Upper lobe of left lung (tissue), 4 donors: Measurements from ENCODE around the gene MT2A.

Experiments
- POLR2A ChIP-seq, 4 donors: fragments of 450-650 bp; IDR thresholded peaks; one replicate each; pipeline ENCODE4 v1.5.1; 2016 to 2017; ENCODE audit warnings: antibody characterized with exemption in 4 of 4, mild to moderate bottlenecking in 2 of 4
- POLR2AphosphoS5 ChIP-seq, 2 donors: sonication (generic); formaldehyde crosslinking; IDR thresholded peaks; one replicate each; pipeline ENCODE4 v1.5.1; 2017; ENCODE audit warnings: antibody characterized with exemption in 2 of 2
- TF ChIP-seq, protein P1 (sequence below), 6 experiments: fragments of 450-650 bp in 4 of 6; fragments of 200-600 bp in 2 of 6; sonication (generic) in 2 of 6; IDR thresholded peaks; one replicate each; pipeline ENCODE4 v1.5.1; 2016 to 2019; ENCODE audit warnings: antibody characterized with exemption in 6 of 6

DNA sequence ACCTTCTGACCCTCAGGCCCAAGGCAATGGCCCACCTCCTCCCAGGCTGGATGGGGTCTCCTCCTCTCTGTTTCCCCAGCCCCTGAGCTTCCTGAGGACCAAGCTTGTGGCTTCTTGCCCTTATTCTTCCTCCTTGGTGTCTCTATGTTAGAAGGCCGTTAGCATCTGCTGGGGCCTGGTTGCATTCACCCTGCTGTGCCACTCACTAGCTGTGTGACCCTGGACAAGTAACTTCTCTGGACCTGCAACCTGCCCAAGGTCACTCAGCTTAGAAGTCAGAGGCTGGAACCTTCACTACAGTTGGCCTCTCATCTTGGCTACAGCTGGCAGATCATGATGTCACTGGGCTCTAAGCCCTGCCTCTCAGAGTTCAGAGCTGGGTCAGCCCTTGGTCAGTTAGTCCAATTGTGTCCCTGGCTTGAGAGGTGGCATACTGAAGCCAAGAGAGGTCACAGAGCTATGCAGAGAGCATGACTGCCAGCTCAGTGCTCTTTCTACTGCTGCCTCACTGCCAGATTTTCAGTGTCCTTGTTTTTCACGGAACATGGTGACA, 3.0 kb downstream of the MT2A start:
- TF ChIP-seq POLR2AphosphoS5 (IDR thresholded peaks at IDR 0.05) (peak; percentile 43 to 80), POLR2A (IDR thresholded peaks at IDR 0.05) (no peak)
- TF ChIP-seq, protein P1, sequence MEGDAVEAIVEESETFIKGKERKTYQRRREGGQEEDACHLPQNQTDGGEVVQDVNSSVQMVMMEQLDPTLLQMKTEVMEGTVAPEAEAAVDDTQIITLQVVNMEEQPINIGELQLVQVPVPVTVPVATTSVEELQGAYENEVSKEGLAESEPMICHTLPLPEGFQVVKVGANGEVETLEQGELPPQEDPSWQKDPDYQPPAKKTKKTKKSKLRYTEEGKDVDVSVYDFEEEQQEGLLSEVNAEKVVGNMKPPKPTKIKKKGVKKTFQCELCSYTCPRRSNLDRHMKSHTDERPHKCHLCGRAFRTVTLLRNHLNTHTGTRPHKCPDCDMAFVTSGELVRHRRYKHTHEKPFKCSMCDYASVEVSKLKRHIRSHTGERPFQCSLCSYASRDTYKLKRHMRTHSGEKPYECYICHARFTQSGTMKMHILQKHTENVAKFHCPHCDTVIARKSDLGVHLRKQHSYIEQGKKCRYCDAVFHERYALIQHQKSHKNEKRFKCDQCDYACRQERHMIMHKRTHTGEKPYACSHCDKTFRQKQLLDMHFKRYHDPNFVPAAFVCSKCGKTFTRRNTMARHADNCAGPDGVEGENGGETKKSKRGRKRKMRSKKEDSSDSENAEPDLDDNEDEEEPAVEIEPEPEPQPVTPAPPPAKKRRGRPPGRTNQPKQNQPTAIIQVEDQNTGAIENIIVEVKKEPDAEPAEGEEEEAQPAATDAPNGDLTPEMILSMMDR (IDR thresholded peaks at IDR 0.05) = no peak
